ENCODE data around the gene G6PC1.

DNA sequence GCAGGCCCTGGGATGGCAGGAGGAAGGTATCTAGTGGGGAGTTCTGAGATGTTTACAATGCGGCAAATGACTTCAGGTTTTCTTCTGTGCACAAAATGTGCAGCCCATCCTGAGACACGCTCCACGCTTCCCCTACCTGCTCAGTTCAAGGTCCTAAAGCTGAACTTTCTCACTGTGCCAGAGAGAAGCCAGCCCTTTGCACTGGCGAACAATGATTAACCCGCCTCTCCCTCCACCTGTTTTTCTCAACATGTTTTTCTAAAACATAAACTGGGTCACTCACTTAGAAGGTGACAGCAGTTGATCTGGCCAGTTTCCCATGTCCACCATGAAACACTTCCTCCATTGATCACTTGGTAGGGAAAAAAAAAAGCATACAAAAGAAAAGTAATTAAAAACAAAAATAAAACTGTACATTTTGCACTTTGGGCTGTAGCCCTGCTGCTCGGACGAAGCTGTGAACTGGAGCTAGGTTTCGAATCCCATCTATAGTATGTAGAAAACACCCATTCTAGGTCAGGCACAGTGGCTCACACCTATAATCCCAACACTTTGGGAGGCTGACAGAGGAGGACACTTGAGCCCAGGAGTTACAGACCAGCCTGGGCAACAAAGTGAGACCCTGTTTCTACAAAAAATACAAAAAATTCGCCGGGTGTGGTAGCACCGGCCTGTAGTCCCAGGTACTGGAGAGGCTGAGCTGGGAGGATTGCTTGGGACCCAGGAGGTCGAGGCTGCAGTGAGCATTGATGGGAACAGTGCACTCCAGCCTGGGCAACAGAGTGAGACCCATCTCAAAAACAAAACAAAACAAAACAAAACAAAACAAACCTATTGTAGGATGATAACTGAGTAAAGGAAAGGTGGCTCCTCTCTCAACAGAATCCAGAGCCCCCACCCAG is 6.1 kb upstream of the G6PC1 start:
- TF ChIP-seq, protein P1, sequence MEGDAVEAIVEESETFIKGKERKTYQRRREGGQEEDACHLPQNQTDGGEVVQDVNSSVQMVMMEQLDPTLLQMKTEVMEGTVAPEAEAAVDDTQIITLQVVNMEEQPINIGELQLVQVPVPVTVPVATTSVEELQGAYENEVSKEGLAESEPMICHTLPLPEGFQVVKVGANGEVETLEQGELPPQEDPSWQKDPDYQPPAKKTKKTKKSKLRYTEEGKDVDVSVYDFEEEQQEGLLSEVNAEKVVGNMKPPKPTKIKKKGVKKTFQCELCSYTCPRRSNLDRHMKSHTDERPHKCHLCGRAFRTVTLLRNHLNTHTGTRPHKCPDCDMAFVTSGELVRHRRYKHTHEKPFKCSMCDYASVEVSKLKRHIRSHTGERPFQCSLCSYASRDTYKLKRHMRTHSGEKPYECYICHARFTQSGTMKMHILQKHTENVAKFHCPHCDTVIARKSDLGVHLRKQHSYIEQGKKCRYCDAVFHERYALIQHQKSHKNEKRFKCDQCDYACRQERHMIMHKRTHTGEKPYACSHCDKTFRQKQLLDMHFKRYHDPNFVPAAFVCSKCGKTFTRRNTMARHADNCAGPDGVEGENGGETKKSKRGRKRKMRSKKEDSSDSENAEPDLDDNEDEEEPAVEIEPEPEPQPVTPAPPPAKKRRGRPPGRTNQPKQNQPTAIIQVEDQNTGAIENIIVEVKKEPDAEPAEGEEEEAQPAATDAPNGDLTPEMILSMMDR (IDR thresholded peaks at IDR 0.05; ENCODE audit: insufficient read depth, low read length, poor library complexity, severe bottlenecking) = no peak
- no peak for TF ChIP-seq EZH2phosphoT487 (conservative IDR thresholded peaks at IDR 0.05; ENCODE audit: low read length)
